Measurements from ENCODE around the gene SIDT2. TPM values are rescaled to one million over a fixed set of nuclear protein-coding genes. Genes with fewer than 3 reads are reported as not detected.

The SIDT2 gene
- total and polyA plus RNA-seq, 2 donors (not counting 3 experiments of a cell fraction or from before 2014, with no cell fraction given): 28.7 to 34.5 TPM

DNA sequence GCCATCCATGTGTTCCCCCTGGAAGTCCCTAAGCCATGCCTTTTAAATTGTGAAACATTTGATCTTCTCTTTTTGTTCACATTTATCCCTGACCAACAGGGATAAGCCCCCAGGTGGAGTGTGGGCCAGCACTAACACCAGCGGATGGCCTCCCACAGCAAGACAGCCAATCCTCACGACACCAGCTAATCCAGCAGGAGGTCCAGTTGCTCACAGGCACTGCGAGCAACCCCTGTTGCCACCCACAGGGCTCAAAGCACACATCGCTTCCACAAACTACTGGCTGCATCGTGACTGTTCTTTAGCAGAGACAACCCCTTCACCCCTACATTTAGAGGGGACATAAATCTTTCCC is 51.4 kb downstream of the SIDT2 start:
- H3K79me2 ChIP-seq (ENCODE audit: control insufficient read depth, insufficient read depth, low read length): peaks cover 19% of the 10 kb centered on the region
- H4K20me1 ChIP-seq (replicated peaks; ENCODE audit: control insufficient read depth, extremely low read depth, insufficient read depth, low read length): no peaks in the 10 kb centered on the region
- H3K9me3 ChIP-seq (replicated peaks; ENCODE audit: control insufficient read depth, insufficient read depth, low read length): no peaks in the 10 kb centered on the region
- ChIA-PET POLR2A (no interaction called here), CTCF (interaction anchor here (3.2 to 4.4 kb wide), 3 partner anchors 8 to 440 kb away, joined by 16 to 63 read pairs (median 24); partner anchors contain the start of genes APOA5 and SIDT2)
- TF ChIP-seq JUN (IDR thresholded peaks at IDR 0.05; ENCODE audit: borderline replicate concordance, insufficient read depth, insufficient read length, low read depth) (no peak), EZH2 (IDR thresholded peaks at IDR 0.05; ENCODE audit: borderline replicate concordance, low read depth, low read length, severe bottlenecking) (no peak), FOS (IDR thresholded peaks at IDR 0.05; ENCODE audit: borderline replicate concordance, insufficient read depth, low read length) (no peak), POLR2AphosphoS5 (IDR thresholded peaks at IDR 0.05; ENCODE audit: insufficient read depth, low read depth, low read length) (no peak), POLR2A (IDR thresholded peaks at IDR 0.05; ENCODE audit: low read depth, low read length) (no peak), MYC (IDR thresholded peaks at IDR 0.05; ENCODE audit: low read depth, low read length) (no peak), GATA2 (IDR thresholded peaks at IDR 0.05; ENCODE audit: insufficient read depth, insufficient read length, low read depth, low read length) (no peak)
- TF ChIP-seq, protein P1, sequence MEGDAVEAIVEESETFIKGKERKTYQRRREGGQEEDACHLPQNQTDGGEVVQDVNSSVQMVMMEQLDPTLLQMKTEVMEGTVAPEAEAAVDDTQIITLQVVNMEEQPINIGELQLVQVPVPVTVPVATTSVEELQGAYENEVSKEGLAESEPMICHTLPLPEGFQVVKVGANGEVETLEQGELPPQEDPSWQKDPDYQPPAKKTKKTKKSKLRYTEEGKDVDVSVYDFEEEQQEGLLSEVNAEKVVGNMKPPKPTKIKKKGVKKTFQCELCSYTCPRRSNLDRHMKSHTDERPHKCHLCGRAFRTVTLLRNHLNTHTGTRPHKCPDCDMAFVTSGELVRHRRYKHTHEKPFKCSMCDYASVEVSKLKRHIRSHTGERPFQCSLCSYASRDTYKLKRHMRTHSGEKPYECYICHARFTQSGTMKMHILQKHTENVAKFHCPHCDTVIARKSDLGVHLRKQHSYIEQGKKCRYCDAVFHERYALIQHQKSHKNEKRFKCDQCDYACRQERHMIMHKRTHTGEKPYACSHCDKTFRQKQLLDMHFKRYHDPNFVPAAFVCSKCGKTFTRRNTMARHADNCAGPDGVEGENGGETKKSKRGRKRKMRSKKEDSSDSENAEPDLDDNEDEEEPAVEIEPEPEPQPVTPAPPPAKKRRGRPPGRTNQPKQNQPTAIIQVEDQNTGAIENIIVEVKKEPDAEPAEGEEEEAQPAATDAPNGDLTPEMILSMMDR (IDR thresholded peaks at IDR 0.05; ENCODE audit: extremely low read depth in 1 of 2, insufficient read depth in 1 of 2, low read depth in 1 of 2, low read length in 2 of 2): no peak
- TF ChIP-seq, protein P2, sequence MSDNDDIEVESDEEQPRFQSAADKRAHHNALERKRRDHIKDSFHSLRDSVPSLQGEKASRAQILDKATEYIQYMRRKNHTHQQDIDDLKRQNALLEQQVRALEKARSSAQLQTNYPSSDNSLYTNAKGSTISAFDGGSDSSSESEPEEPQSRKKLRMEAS (IDR thresholded peaks at IDR 0.05; ENCODE audit: insufficient read depth, insufficient read length): no peak
- H2AFZ ChIP-seq (ENCODE audit: low read depth, low read length): no peak overlapping the region
- H3K4me1 ChIP-seq (ENCODE audit: control insufficient read depth, extremely low read depth, insufficient read depth, low read length): peaks cover 20% of the 10 kb centered on the region
- intact Hi-C loops (cut with micrococcal nuclease) (loop anchor here (10.0 kb wide), 1 partner anchor 585 kb away; no protein-coding TSS in a partner anchor), dilution Hi-C loops (cut with MboI; ENCODE audit: extremely low pct_ligation_motif_present, low sequenced_read_pairs) (no loop called here)
- H3K27me3 ChIP-seq (ENCODE audit: control insufficient read depth in 2 of 2, insufficient read depth in 2 of 2, low read length in 2 of 2): no peaks in the 10 kb centered on the region
- H3K27ac ChIP-seq (ENCODE audit: insufficient read depth, low read depth, low read length): no peak overlapping the region
- no peak overlapping the region for H3K9ac ChIP-seq (replicated peaks; ENCODE audit: extremely low read depth, insufficient read depth, low read length)
- H3K36me3 ChIP-seq (ENCODE audit: control insufficient read depth in 2 of 2, extremely low read depth in 1 of 2, insufficient read depth in 2 of 2, low read length in 2 of 2): peaks cover 0 to 25% of the 10 kb centered on the region in 2 experiments
- no peak overlapping the region for H3K4me3 ChIP-seq (replicated peaks in 1 of 3; ENCODE audit: insufficient read depth in 1 of 3, low read depth in 1 of 3, low read length in 3 of 3)
- DNase-seq (ENCODE audit: low read depth, low spot score) (no peak), FAIRE-seq (no peak)
- H3K9me1 ChIP-seq (replicated peaks; ENCODE audit: control insufficient read depth, extremely low read depth, insufficient read depth, low read length): no peaks in the 10 kb centered on the region
- H3K4me2 ChIP-seq (ENCODE audit: insufficient read depth, low read length): no peak overlapping the region
- BruUV-seq (replicated peaks): no TSS peak

Data from endothelial cell of umbilical vein (primary cell).